Stimulated activated CD8-positive, alpha-beta memory T cell treated with anti-CD3 and anti-CD28 coated beads, Interleukin-4, amount 100 ng/mL, for 1 hour (primary cell): ENCODE data around the gene LRRC63.
A peak's percentile ranks its signal among the peaks of the same experiment; 100 is the strongest.

Experiments used
- DNase-seq, 2 donors: peaks; one replicate each; pipeline ENCODE4 v3.0.0-alpha.2; 2020; ENCODE audit warnings: low read depth in 2 of 2, low spot score in 1 of 2

The LRRC63 gene

DNA sequence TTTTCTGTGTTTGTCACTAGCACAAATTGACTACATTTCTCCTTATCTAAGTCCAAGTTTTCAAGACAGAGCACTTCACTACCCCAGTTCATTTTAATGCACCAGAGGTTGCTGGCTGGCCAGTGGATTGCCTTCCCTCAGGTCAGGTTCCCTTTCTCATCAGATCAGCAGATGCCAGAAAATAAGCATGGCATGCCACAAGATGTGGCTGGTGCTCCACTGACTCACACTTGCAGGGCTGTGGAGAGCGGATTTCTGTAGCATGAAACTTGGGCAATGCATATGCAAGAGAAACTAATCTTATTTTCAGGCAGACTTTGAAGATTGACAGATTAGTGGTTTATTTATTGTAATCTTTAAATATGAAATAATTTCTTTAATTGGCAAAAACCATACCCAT lies 95.8 kb downstream of the LRRC63 start:
- no peak for DNase-seq

DNA sequence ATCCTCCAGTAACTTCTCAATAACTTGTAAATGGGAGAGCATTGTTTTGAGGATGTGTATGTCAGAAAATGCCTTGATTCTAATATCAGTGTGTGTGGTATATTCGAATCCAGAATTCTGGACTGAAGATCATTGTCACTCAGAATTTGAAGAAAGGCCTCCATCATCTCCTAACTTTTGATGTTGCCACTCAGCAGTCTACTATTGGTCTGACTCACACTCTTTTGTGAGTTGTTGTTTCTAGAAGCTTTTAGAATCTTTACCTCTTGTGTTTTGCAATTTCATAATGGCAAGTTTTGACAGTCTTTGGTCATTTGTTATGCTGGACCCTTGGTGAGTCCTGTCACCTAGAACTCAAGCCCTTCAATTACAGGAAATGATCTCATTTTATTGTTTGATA lies 98.3 kb downstream of the LRRC63 start:
- DNase-seq: no peak

- DNase-seq: no peak
Observed at GRCh38 chr13:46311217-46311616, 99.5 kb downstream of the LRRC63 start.

- no peak for DNase-seq
Observed at GRCh38 chr13:46313024-46313423, 101.3 kb downstream of the LRRC63 start.

- no peak for DNase-seq
Observed at GRCh38 chr13:46313432-46314257, 101.9 kb downstream of the LRRC63 start.

DNA sequence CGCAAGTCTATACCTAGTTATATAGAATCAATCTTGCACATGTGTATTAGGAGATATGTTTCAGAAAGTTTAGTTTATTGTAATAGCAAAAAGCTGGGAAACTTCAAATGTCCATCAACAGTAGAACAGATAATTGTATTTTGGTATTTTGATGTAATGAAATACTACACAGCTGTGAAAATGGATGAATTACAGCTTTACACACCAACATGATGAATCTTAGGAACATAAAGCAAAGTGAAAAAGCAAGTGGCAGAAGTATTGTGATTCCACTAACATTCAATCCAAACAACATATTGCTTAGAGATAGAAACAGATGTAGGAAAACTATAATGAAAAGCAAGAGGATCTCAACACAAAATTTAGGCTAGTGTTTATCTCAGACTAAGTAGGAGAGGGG lies 102.9 kb downstream of the LRRC63 start:
- no peak for DNase-seq

- no peak for DNase-seq
Observed at GRCh38 chr13:46315036-46315435, 103.3 kb downstream of the LRRC63 start.

DNA sequence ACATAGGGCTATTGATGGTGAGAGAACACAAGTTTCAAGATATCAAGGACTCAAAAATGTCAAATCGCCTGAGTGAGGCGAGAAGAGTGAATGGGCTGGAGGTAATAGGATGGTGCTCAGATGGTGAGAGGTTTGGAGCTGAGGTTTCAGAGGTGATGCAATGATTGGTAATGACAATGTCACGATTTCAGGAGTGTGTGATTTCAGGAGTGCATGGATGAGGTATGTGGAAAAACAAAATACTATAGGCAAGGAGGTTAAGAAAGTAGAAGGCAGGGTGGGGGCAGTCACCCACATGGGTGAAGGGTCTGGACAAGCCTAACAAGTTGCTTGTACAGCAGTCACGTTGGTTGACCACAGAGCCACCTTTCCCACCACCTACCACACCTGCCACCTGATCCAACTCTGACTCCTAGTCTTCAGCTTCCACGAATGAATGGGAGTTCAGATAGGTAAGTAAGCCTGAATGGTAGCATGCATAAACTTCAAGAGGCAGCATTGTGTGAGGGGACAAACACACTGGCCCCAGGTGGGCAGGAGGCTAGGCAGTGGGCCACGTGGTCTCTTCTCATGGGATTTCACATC lies 103.9 kb downstream of the LRRC63 start:
- DNase-seq: no peak

DNA sequence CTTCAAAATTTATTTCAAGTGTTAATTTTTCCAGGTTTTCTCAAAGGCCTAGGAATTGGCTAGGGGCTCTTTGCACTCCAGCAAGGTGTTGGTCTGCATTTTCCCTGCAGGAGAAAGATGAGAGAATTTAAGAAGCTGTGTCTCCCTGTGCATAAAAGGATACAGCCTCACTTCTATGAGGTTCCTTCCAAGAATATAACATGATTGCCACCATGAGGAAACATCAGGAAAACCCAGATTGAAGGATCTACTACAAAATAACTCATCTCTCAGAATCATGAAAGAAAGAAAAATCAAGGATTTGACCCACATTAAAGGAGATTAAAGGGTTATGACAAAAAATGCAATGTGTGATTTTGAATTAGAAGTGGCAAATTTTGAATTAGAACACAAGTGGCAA lies 105.4 kb downstream of the LRRC63 start:
- no peak for DNase-seq

GRCh38 chr13:46318986-46319385 lies 107.3 kb downstream of the LRRC63 start:
- no peak for DNase-seq

GRCh38 chr13:46320406-46320805 lies 108.7 kb downstream of the LRRC63 start:
- DNase-seq: no peak

DNA sequence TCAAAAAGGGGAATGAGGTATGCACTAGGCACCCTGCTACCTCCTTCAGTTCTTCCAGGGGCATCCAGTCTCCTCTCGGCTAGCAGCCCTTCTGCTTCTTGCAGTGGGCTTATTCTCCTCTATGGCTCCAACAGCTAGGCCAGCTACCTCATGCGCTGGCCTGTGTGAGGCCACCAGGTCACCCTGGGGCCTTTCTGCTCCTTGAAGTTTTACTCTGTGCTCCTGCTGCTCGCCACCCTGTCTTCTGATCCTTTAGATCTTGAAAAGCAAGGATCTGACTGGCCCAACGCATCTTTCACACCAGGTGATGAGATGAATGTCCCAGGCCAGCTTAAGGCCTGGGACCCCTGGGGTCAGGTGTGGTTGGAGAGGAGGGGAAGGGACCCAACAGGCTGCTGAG lies 109.1 kb downstream of the LRRC63 start:
- no peak for DNase-seq

DNA sequence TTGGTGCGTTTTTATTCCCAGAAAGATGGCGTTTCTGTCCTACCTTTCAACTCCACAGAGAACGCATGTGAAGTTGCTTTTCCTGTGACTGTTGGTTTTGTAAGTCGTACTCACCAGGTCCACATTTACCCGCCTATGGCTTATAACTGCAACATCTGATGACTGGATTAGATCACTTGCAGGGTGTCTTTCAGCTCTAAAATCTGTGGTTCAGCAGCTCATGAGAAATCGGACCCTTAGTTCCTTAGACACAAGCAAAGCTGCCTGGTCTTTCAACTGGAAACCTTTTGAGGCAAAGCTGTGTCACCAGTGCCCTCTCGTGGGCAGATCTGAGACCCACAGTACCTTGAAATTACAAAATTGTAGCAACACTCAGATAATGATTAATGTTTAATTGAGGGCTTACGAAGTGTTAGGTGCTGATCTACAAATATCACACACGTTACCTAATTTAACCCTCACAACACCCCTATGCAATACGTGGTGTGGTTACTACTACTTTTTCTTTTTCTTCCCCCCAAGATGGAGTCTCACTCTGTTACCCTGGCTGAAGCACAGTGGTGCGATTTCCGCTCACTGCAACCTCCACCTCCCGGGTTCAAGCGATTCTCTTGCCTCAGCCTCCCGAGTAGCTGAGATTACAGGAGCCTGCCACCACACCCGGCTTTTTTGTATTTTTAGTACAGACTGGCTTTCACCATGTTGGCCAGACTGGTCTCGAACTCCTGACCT lies 109.9 kb downstream of the LRRC63 start:
- peak; percentile 45 to 46 for DNase-seq

GRCh38 chr13:46324976-46325375 lies 113.2 kb downstream of the LRRC63 start:
- no peak for DNase-seq
